ENCODE data around the gene ONECUT3.

GRCh38 chr19:1828279-1829238, 75.3 kb downstream of the ONECUT3 start:
- TF ChIP-seq CTCF (conservative IDR thresholded peaks at IDR 0.05; ENCODE audit: low read depth, low read length) (no peak), EZH2 (IDR thresholded peaks at IDR 0.05; ENCODE audit: borderline replicate concordance, low read depth, low read length, poor library complexity, severe bottlenecking) (no peak)
